ENCODE data around the gene TMEM38B. TPM values are rescaled to one million over a fixed set of nuclear protein-coding genes. Genes with fewer than 3 reads are reported as not detected.
"Not testable (repeated sequence)": the region's sequence is repeated elsewhere in the genome, so short reads cannot be mapped to it uniquely, and the experiment has no call there.

Gene TMEM38B
- total RNA-seq, 1 donor from 2014 or later = 8.7 TPM

DNA sequence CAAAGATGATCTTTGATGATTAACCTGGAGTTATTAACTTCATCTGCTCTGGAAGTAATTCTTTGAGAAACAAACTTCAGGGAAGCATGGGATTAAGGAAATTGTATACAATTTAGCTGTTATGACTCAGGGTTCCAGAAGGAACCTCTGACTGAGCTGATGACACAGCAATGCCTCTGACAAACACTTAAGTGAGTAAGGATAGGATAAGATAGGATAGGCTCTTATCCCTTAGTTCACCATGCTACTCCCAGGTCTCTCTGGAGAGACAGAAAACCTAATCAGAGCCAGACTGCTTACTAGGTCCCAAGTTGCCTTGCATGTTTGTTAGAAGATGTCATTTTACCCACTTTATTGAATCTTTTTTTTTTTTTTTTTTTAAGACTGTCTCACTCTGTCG lies 12.6 kb upstream of the TMEM38B start:
- no peak for DNase-seq (ENCODE audit: low spot score)

DNA sequence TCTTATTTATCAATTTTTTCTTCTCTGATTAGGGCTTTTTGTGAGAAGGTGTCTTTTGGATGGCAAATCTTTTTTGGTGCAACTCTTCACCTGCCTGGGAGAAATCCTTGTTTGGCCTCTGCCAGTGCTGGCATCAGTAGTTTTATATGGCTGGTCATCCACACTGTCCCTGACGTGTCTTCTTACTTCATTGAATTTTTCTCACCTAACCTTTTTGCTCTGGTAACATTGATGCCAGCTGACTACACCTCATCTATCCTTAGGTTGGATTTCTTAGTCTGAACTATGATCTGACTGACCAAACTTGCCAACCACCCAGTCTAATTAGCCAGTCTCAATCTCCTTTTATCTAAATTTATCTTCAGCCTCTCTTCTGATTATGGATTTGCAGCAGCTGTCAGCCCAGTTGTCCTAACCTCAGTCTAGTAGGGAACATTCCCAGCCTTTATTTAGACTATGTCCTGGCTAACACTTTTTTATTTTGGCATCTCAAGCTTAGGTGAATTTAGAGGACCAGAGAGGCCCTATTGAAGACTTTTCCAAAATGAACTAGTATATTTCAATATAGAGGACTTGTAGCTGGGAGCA lies 10.6 kb upstream of the TMEM38B start:
- DNase-seq (ENCODE audit: low spot score) = no peak

DNA sequence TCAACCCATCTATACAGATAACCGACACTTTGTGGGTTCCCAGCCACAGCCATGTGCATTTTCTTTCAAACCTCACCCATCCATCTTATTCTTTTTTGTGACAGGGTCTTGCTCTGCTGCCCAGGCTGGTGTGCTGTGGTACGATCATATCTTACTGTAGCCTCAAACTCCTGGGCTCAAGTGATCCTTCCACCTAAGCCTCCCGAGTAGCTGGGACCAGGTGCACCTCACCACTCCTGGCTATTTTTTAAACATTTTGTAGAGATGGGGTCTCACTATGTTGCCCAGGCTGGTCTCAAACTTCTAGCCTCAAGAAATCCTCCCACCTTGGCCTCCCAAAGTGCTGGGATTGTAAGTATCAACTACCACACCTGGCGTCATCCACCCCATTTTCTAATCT lies 7.4 kb upstream of the TMEM38B start:
- no peak for DNase-seq (ENCODE audit: low spot score)

DNA sequence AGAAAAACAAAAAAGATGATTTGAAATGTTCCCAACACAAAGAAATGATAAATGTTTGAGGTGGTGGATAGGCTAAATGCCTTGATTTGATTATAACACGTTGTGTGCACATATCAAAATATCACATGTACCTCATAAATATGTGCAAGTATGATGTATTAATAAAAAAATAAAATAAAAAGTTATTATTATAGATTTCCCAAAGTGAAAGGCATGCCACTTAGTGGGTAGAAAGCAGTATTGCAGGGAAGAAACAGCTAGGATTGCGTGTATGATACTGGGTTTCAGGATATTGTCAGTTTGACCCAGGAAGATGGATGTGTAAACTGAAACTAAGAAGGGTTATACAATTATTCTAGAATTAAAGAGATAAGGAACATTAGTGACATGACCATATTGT lies 3.6 kb upstream of the TMEM38B start:
- DNase-seq (ENCODE audit: low spot score) = no peak

DNA sequence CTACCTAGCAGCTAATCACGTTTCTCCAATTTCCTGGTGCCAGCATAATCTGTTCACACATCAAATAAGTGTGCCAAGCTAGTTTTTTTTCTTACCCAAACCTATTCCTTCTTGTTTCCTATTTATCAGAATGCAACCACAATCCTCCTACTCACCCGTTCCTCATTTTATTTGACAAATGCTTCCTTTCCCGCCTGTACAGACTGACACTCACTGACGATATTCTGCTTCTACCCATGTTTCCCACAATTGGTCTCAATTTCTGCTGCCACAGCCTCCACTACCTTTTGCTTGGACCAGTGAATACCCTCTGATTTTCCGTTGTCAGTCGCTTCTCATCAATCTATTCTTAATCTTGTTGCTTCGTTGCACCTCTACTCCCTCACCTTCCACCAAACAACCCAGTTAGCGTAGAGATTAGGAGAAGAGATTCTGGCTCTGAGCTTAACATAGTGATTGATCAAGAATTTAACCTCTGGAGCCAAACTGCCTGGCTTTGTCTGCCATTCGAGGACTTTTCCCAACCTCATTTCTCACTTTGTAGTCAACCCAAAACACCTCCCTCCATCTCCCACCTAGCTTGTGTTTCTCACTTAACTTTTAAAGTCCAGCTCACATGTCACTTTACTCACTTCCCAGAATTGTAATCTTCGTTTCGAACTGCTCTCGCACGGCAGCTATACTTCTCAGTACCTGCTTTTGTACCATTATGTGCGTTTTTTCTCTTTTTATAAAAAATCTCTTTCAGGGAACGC lies 729 bp upstream of the TMEM38B start:
- no peak for DNase-seq (ENCODE audit: low spot score)

DNA sequence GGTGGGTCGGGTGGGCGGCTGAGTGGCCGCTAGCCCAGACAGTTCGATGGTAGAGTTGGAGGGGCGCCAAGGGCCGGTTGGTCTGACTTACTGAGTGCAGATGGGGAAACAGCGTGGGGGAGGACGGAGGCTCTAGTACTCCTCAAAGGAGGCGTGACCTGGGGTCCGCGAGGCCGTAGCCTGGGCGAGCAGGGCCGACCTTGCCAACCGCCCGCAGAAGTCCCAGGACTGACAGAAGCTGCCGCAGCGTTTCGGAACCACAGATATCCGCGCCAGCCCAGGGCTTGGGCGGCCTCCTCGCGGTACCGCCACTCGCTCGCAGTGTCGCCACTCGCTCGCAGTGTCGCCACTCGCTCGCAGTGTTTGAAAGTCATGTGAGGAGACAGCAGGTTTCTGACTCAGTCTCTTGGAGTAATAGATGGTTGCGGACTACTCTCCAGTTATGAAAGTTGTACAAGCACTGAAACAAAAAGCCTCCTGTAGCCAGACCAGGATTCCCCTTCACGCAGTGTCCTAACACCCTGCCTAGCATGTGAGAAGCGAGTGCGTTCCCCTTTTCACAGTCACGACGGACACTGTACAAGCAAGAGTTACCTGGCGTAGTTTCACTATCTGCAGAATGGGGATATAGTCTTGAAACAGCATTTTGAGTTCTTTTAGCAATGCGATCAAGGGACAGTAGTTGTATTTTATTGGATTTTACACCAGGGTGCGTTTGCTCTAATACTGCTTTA lies 674 bp downstream of the TMEM38B start:
- DNase-seq (ENCODE audit: low spot score) = peak; percentile 54

DNA sequence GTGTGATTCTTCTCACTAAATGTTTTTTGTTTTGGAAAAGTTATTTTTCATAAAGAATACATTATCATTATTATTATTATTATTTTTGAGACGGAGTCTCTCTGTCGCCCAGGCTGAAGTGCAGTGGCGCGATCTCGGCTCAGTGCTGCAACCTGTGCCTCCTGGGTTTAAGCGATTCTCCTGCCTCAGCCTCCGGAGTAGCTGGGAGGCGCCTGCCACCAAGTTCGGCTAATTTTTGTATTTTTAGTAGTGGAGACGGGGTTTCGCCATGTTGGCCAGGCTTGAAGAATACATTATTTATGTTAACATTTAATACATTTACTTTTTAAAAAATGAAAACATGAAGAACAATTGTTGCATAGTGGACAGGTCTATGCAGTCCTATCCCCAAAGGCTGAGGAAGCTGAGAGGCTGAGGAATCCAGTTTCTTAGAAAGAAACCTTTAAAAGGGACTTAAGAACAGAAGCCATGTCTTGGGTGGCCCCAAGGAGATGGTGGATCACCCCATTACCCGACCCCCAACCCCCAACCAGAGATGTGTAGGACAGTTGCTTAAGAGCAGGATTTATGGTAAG lies 2.0 kb downstream of the TMEM38B start:
- DNase-seq (ENCODE audit: low spot score) = no peak

DNA sequence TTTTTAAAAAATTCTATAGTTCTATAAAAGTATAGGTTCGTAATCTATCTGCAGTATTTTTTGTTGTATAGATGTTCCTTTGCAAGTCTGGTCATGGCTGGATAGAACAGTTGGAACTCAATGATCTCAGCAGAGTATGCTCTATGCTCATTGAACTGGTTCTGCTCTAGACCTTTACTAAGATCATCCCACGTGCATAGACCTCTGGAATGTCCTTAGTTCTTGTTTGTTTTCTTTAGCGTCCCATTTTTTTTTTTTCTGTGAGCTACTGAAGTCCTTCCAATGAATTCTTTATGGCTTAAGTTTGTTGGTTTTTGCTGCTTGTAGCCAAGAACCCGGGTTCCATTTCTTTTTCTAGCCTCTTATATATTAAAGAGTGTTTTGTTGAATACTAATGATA lies 3.5 kb downstream of the TMEM38B start:
- no peak for DNase-seq (ENCODE audit: low spot score)

DNA sequence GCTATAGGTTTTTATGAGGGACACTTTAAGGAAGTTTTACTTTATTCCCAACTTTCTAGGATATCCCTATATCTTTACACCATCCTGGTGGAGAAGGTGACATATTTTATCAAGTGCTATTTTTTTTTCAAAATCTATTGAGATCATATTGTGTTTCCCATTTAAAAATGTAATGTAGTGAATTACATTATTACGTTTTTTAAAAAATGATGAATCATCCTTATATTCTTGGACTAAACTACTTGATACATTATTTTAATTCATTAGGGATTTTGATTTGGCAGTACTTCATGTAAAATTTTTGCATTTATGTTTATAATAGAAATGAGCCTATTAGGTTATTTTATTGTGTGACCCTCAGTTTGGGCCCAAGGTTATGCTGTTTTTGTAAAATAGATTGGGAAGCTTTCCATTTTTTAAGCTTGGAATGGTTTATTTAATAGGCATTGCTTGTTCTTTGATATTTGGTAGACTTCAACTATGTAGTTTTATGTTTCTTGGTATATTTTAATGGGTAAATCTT lies 4.1 kb downstream of the TMEM38B start:
- no peak for DNase-seq (ENCODE audit: low spot score)

DNA sequence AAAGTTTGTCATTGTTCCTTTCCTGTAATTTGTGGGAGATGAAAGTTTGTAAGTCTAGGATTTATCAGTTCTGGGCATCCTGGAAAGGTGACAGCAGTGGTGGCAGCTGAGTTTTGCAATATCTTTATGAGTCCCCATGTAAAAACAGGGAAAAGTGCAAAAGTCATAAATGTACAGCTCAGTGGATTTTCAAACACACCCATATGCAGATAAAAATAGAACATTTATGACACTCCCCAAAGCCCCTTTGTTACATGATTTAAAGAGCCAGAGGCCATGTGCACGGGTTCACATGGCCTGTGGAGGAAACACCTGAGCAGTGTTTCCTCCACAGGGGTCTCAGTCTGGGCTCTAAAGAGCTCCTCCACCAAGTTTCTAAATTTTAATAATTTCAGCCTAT lies 6.3 kb downstream of the TMEM38B start:
- DNase-seq (ENCODE audit: low spot score) = no peak

DNA sequence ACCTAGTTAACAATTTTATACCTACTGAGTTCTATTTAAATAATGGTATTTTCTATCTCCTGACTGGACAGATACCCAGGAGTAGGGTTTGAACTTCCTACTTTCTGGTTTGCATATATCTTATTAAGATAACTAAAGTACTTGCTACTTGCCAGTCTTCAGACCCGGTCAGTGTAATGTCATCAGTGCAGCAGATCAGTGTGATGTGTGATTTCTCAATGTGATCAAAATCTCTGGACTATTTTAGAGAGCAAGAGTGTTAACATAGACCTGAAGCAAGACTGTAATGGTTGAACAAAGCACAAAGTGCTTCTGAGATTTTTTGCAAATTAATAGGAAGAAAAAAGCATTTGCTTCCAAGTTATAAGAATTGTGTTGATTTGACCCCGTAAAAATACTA lies 6.8 kb downstream of the TMEM38B start:
- no peak for DNase-seq (ENCODE audit: low spot score)

DNA sequence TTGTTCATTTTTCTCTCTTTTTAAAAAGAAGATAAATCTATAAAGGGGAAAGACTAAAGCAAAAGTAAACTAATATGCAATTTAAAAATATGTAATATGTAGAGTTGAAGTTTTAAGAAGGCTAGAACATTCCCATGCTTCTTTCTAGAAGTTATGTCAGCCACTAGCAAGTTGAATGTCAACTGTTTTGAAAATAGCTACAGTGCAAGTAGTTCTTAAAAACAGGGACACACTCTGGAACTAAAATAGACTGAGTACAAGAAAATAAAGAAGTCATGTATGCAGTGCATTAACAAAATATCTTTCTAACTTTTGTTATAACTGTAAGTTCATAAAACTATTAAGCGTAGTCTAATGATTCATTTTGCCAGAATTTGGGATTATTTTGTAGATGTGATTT lies 7.9 kb downstream of the TMEM38B start:
- DNase-seq (ENCODE audit: low spot score) = no peak

DNA sequence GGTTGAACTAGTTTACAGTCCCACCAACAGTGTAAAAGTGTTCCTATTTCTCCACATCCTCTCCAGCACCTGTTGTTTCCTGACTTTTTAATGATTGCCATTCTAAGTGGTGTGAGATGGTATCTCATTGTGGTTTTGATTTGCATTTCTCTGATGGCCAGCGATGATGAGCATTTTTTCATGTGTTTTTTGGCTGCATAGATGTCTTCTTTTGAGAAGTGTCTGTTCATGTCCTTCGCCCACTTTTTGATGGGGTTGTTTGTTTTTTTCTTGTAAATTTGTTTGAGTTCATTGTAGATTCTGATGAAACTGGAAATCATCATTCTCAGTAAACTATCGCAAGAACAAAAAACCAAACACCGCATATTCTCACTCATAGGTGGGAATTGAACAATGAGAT lies 9.3 kb downstream of the TMEM38B start:
- DNase-seq (ENCODE audit: low spot score) = not testable (repeated sequence)

DNA sequence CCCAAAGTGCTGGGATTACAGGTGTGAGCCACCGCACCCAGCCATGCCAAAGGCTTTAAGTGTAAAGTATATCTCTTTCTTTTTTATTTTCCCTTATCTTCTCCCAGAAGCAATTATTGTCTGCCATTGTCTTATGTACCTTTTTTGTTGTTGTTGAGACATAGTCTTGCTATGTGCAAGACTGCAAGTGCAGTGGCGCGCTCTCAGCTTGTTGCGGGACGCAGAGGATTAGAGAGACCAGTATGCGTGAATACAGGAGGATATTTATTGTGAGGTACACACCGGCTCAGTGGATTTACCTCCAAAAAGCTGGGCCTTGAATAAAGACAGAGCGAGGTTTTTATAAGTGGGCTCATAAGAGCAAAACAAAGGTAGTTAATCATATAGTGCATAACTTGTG lies 11.8 kb downstream of the TMEM38B start:
- DNase-seq (ENCODE audit: low spot score) = no peak

DNA sequence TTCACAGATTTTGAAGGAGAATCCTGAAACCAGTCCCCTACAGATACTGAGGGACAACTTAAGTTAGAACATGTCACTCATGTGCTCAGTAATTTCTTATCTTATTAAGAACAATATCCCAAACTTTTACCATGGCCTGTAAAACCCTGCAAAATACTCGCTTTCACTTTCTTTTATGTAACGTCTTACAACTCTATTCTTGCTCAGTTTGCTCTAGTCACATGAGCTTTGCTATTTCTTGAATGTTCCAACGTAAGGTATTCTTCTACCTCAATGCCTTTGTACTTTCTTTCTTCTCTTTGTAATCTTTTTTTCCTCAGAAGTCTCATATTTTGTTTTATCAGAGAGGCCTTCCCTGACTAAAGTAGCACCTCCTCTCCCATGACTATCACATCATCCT lies 14.1 kb downstream of the TMEM38B start:
- DNase-seq (ENCODE audit: low spot score) = no peak

DNA sequence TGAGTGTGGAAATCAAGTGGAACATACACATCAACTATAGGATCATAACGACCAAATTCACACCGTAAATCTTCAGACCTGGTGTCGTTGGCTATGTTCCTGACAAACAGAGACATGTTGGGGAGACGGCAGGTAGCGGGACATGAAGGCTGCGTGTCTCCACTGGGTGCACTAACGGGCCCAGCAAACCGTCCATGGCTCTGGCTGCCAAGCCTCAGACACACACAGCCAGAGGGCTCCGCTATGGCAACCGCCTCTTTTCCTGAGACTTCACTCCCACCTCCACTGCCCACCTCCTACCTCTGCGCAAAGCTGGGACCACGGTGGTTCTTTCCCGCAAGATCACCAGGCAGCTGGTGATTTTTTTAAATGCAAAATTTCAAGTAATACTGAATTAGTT lies 16.3 kb downstream of the TMEM38B start:
- DNase-seq (ENCODE audit: low spot score) = no peak

DNA sequence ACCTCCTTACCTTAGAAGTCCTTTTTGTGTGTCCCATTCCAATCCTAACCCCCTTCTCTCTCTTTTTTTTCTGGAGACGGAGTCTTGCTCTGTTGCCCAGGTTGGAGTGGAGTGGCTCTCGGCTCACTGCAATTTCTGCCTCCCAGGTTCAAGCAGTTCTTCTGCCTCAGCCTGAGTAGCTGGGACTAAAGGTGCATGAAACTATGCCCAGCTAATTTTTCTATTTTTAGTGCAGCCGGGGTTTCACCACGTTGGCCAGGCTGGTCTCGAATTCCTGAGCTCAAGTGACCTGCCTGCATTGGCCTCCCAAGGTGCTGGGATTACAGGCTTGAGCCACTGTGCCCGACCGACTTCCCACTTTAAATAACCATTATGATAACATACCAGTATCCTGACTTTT lies 17.5 kb downstream of the TMEM38B start:
- DNase-seq (ENCODE audit: low spot score) = no peak

DNA sequence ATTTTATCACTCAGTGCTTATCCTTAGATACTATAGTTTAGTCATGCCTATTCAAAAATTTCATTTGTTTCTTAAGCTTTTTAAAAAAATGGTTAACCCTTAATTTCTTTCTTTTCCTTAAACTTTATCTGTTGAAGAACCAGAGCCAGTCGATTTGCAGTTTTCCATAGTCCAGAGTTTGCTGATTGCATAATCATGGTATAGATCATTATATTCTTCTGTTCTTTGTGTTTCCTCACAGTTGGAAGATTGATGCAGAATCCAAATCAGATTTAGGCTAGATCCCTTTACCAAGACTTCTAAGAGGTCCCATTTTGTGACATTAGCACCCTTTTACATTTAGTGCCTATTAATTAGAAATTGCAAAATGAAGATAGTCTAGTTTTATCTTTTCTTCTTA lies 18.0 kb downstream of the TMEM38B start:
- DNase-seq (ENCODE audit: low spot score) = no peak

DNA sequence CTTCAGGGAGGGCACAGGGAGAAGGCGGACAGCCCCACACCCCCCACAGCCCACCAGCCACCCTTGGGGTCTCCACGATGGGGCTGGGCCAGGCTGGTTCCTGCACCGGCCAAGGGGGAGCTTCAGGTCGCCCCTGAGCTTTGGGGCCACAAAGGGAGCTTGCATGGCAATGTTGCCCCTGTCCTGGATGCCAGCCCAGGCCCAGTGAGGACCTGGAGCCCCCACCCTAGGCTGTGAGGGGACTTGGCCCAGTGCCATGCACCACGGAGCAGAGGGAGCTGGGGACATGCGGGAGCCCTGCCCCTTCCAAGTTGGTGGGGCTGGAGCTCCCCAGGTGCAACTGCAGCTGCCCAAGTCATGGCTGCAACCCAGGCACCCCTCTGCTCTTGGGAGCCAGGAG lies 18.4 kb downstream of the TMEM38B start:
- DNase-seq (ENCODE audit: low spot score) = no peak

DNA sequence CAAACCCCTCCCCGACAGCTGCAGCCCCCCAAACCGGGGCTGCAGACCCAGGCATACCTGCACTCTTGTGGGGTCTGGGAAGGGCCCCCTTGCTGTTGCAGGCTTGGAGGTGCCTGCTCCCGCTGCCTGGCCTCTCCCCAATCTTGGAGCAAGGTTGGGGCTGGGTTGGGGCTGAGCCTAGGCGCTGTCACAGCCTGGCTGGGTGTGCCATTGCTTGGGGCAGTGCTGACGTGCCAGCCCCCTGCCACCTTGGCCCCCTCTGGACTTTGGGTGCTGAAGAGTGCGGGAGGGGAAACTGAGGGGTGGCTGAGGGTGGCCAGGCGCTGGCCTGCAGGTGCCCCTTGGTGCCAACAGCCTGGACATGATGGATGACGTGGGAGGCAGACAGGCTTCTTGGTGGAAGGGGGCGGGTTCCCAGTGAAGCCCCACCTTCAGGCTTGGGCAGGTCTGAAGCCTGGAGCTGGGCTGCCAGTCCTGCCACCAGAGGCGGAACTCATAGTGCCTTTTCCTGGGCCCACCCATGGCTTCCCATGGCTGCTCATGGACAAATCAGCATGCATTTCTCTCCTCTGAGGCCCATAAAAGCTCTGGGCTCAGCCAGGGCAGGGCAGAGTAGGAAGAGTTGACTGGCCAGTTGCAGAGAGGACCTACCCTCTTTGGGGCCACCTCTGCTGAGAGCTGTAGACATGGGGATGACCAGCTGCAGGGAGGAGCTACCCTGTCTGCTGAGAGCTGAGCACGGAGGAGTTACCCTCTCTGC lies 19.1 kb downstream of the TMEM38B start:
- DNase-seq (ENCODE audit: low spot score) = no peak

DNA sequence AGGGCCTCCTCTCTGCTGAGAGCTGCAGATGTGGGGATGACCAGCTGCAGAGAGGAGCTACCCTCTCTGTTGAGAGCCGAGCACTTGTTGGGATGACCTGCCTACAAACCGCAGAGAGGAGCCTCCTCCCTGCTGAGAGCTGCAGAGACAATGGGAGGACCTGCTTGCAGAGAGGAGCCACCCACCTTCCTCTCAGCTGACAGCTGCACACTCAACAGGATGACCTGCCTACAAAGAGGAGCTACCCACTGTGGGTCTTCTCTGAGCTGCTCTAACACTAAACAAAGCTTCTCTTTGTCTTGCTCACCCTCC lies 19.6 kb downstream of the TMEM38B start:
- DNase-seq (ENCODE audit: low spot score) = no peak

DNA sequence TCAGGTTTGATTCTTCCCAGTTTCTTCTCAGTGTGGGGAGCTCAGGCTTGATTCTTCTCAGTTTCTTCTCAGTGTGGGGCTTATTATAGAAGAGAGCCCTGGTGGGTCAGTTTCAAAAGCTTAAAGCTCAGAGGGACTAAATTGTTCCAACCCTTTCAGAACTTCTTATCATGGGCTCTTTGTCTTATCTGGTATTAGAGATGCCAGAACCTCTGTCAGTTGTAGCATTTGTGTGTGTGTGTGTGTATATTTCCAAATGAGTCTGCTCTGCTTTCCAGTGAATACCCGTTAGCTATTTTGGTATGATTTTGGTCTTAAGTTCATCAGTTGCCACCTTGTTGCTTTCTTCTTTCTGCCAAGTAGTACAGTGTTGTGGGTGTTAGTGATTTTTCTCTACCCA lies 21.8 kb downstream of the TMEM38B start:
- DNase-seq (ENCODE audit: low spot score) = no peak
